Non-pigmented ciliary epithelial cell (primary cell): ENCODE results near the gene C1orf174.
A peak's percentile ranks its signal among the peaks of the same experiment; 100 is the strongest.

Source experiments
- DNase-seq: peaks from one replicate; pipeline ENCODE4 v3.0.0-alpha.2; 2010; ENCODE audit warnings: low read depth

The C1orf174 gene

DNA sequence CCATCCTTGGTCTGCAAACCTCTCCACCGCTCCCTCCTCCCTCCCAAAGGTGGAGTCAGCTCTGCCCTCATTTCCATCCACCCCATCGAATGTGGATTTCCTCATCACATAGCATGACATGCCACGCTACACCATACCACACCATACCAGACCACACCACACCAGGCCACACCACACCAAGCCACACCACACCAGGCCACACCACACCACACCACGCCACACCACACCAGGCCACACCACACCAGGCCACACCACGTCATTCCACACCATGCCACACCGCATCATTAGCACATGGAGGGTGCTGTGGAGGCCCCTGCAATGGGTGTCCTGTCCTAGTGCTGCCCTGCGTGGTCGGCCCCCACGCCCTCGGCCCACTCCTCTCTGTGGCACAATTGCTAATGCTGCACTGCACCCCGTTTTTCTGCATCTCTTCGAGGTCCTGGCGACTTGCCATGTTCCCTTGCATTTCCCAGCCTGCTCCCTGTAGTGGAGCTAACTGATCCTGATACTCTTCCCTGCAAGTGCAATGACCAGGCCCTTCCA is 31.5 kb downstream of the C1orf174 start:
- DNase-seq, result no peak

DNA sequence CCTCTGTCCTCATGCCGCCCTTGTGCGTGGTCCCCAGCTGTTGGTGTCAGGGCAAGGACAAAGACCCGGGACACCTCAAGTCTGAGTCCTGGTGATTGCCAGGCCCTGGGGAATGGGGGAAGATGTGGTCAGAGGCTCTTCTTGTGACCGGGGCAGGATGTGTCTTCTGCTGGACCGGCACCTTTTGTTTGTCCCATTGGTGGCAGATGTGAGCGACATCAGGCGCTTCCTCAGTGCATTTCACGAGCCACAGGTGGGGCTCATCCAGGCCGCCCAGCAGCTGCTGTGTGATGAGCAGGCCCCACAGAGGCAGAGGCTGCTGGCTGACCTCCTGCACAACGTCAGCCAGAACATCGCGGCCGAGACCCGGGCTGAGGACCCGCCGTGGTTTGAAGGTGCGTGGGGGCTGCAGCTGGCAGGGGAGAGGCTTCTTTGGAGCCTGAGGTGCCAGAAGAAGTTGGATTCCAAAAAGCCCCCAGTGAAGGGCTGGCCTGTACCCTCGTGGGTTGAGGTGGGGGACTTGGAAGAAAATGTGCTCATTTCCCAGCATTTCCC is 34.4 kb downstream of the C1orf174 start:
- DNase-seq, result no peak

DNA sequence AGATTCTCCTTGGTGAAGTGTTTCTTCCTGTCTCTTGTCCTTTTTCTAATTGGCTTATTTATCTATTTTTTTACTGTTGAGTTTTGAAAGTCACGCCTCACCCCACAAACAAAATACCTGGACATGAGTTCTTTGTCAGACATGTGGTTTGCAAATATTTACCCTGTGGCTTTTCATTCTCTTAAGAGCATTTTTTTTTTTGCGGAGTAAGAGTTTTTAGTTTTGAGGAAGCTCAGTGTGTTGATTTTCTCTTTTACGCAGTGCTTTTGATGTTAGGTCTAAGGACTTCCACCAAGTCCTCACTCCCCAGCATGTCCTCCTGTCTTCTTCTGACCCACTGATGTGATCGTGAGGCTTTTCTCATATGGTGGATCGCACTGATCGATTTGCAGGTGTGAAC is 35.2 kb downstream of the C1orf174 start:
- no peak for DNase-seq

DNA sequence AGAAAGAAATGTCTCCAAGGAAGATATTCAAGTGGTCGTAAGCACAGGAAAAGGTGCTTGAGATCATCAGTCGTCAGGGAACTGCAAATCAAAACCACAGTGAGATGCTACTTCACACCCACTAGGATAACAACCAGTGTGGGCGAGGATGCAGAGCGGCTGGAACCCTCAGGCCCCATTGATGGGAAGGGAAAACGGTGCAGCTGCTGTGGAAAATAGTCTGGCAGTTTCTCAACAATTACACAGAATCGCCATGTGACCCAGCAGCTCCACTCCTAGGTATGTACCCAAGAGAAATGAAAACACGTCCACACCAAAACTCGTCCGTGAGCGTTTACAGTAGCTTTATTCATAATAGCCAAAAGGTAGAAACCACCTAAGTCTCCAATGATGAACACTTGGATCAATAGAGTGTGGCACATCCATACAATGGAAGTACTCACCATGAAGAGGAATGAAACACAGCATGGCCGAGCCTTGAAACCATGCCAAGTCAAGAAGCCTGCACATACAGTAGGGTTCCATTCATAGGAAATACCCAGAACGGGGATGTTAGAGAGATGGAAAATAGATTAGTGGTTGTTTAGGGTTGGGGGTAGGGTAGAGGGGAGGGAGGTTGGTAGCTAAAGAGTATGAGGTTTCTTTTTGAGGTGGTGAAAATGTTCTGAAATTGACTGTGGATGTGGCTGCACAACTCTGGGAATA is 36.7 kb downstream of the C1orf174 start:
- no peak for DNase-seq

GRCh38 chr1:3858231-3858981 is 41.7 kb downstream of the C1orf174 start:
- DNase-seq, result no peak

- DNase-seq, result no peak
Measured at GRCh38 chr1:3857791-3858129, 42.3 kb downstream of the C1orf174 start.

- DNase-seq, result peak; percentile 18
Measured at GRCh38 chr1:3856923-3857790, 42.9 kb downstream of the C1orf174 start, which contains the start of the genes CEP104 and DFFB. Gene CEP104, minus strand, starts transcription at chr1:3857211. Its CDS starts 4,804 bp downstream, at chr1:3852407. Gene DFFB, plus strand, starts transcription at chr1:3857476. Its CDS starts 128 bp downstream, at chr1:3857604.

DNA sequence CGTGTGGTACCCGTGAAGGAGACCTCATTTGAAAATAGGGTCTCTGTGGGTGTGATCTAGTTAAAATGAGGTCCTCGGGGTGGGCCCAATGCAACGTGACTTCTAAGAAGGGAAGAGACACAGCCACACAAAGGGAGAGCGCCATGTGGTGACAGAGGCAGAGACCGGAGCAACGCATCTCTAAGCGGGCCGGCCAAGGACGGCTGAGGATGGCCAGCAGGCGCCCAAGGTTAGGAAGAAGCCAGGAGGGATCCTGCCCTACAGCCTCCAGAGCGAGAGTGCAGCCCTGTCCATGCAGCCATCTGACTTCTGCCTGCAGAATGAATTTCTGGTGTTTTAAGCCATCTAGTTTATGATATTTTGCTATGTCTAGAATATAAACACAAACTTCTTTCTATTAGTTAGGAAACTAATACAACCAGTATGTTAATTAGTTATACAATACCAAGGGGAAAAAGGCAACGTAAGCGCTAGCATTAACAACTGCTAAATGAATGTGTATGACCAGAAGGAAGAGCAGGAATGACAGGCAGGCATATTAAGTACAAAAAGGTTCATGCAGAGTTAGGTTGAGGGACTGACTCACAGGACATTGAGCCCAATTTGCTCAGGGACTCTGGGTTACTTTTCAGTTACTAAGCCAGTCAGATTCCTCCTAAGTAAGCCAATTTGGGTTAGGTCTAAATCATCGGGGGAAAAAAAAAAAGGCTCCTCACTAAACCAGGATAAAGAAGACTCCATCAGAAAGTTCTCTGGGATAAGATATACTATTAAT is 47.2 kb downstream of the C1orf174 start:
- DNase-seq, result no peak

DNA sequence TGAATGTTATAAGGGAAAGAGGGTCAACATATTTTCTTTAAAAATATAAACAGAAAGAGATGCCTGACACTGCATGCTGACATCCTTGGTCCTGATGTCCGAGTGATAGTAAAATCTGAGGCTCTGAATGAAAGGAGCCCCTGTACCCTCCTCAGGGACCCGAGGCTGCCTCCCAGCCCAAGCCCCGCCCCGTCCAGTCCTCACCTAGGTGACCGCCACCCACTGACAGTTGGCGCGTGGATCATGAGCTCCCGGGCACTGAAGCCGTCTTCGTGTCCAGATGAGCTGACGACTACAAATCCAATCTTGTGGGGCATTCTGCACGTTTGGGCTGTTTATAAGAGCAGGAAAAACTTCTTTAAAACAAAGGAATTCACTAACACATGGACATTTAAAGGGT is 48.0 kb downstream of the C1orf174 start:
- DNase-seq, result no peak

DNA sequence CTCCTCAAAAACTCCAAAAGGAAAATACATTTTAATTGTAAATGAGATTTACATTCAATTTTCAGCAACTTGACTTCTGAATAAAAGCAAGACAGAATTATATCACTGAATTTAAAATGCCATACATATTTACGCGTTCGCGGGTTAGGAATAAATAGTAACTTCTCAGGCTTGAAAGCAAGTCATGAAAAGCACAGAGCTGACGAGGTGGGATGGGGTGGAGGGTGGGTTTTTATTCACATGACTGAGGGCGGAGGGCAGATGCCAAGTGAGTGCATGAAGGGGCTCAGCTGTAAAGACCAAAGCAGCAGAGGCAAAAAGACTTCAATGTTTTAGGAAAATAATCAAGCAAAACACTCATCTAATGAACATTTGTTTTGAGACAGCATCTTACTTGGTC is 48.8 kb downstream of the C1orf174 start:
- no peak for DNase-seq

GRCh38 chr1:3850857-3851256 is 49.2 kb downstream of the C1orf174 start:
- no peak for DNase-seq

- no peak for DNase-seq
Measured at GRCh38 chr1:3847081-3847480, 53.0 kb downstream of the C1orf174 start.

GRCh38 chr1:3846541-3846940 is 53.5 kb downstream of the C1orf174 start:
- DNase-seq, result no peak

DNA sequence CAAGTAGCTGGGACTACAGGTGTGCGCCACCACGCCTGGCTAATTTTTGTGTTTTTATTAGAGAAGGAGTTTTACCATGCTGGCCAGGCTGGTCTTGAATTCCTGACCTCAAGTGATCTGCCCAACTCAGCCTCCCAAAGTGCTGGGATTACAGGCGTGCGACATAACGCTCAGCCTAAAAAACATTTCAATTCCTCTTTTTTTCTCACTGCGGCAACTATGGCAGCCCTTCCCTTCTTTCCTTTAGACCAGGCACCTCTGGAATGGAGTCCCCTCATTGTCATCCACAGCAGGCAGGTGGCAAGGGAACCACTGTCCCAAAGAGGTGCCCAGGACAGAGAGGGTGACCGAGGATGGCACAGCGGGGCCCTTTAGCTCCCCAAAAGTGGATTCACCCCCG is 57.2 kb downstream of the C1orf174 start:
- no peak for DNase-seq

- no peak for DNase-seq
Measured at GRCh38 chr1:3841491-3841890, 58.6 kb downstream of the C1orf174 start.
